Spleen (tissue), 7 donors: ENCODE data around the gene NCOR1.

Experiments used
- CTCF ChIP-seq, 11 experiments: fragments of 200-600 bp in 7 of 11; fragments of 450-650 bp in 4 of 11; sonication (generic) in 4 of 11; IDR thresholded peaks in 8 of 11; conservative IDR thresholded peaks in 3 of 11; 1 replicate in 7 of 11; 2 replicates in 4 of 11; pipeline versions ENCODE4 v1.4.0 to v1.8.0; 2016 to 2021; ENCODE audit warnings: antibody characterized with exemption in 11 of 11, inconsistent platforms in 4 of 11, mild to moderate bottlenecking in 1 of 11
- POLR2A ChIP-seq, 3 donors: fragments of 450-650 bp; IDR thresholded peaks; one replicate each; pipeline ENCODE4 v1.5.1; 2017; ENCODE audit warnings: antibody characterized with exemption in 3 of 3, mild to moderate bottlenecking in 1 of 3
- donor health status: DM: no; HTN: no; CAD: no; lungs with moderate emphysema.
- donor health status: DM: no; HTN: no; CAD: no.
- donor health status: DM: no; HTN: no; CAD: no.

GRCh38 chr17:16108386-16108785 lies 106.9 kb downstream of the NCOR1 start:
- TF ChIP-seq CTCF (IDR thresholded peaks at IDR 0.05 in 8 of 11, conservative IDR thresholded peaks at IDR 0.05 in 3 of 11) (no peak), POLR2A (IDR thresholded peaks at IDR 0.05) (no peak)
